ENCODE measurements around the gene GREM2. TPM values are rescaled to one million over a fixed set of nuclear protein-coding genes. Genes with fewer than 3 reads are reported as not detected.

Gene GREM2
- total and polyA plus RNA-seq, 9 of the 15 experiments (the other 6 are each of a cell fraction or from before 2014, with no cell fraction given): 0.01 to 0.07 (median 0.05) TPM; not detected in 5

GRCh38 chr1:240491796-240492195 is 120.2 kb downstream of the GREM2 start:
- Histone ChIP-seq H3K27ac (ENCODE audit: extremely low read depth, low read depth, low read length) (no peak overlapping the region), H3K4me2 (ENCODE audit: insufficient read depth, low read length) (no peak overlapping the region), H3K4me3 (no peak overlapping the region), H3K9me1 (ENCODE audit: control insufficient read depth, insufficient read depth, low read length) (no peaks in the 10 kb centered on the region), H2AFZ (ENCODE audit: low read depth, low read length) (no peak overlapping the region), H3K4me1 (replicated peaks in 1 of 2; ENCODE audit: control insufficient read depth in 2 of 2, insufficient read depth in 2 of 2, low read length in 2 of 2) (peaks cover 0 to 10% of the 10 kb centered on the region in 2 experiments; a peak in 2 of 5 replicates), H3K9me3 (replicated peaks; ENCODE audit: control insufficient read depth, insufficient read depth, low read depth, low read length) (no peaks in the 10 kb centered on the region), H3K9ac (ENCODE audit: insufficient read depth in 1 of 2, low read depth in 2 of 2, low read length in 2 of 2) (no peak overlapping the region), H3K27me3 (ENCODE audit: control insufficient read depth in 2 of 2, insufficient read depth in 2 of 2, low read length in 2 of 2) (no peaks in the 10 kb centered on the region), H3K36me3 (ENCODE audit: control insufficient read depth, insufficient read depth, low read length) (no peaks in the 10 kb centered on the region), H3K79me2 (ENCODE audit: control insufficient read depth, insufficient read depth, low read length) (no peaks in the 10 kb centered on the region), H4K20me1 (replicated peaks; ENCODE audit: control insufficient read depth, insufficient read depth, low read length) (no peaks in the 10 kb centered on the region)
- intact Hi-C loops (cut with micrococcal nuclease) (loop anchor here (2.0 kb wide), 1 partner anchor 37 kb away; no protein-coding TSS in a partner anchor), in situ Hi-C loops (cut with MboI) (no loop called here)
- CTCF ChIA-PET (ENCODE audit: low intra/inter-chr PET ratio): no interaction called here
- TF ChIP-seq MBD1 (CRISPR knock-in tag; IDR thresholded peaks at IDR 0.05) (no peak), MAFG (tag; conservative IDR thresholded peaks at IDR 0.05) (peak; percentile 90), MAFF (IDR thresholded peaks at IDR 0.05; ENCODE audit: low read length) (peak; percentile 94), ZBTB43 (CRISPR knock-in tag; IDR thresholded peaks at IDR 0.05) (no peak), ZBTB33 (CRISPR knock-in tag; IDR thresholded peaks at IDR 0.05) (no peak), RFX5 (IDR thresholded peaks at IDR 0.05; ENCODE audit: low read depth, low read length) (no peak), ZNF316 (IDR thresholded peaks at IDR 0.05) (peak; percentile 90), MAFK (IDR thresholded peaks at IDR 0.05; ENCODE audit: low read length) (peak; percentile 95), ZNF699 (CRISPR knock-in tag; IDR thresholded peaks at IDR 0.05; ENCODE audit: insufficient replicate concordance) (no peak), C11orf30 (IDR thresholded peaks at IDR 0.05; ENCODE audit: low read depth) (peak; percentile 83)
- ATAC-seq (no peak), FAIRE-seq (no peak), DNase-seq (ENCODE audit: extremely low read depth in 1 of 4, low spot score in 3 of 4) (no peak)
- no TSS peak for BruUV-seq (replicated peaks)
- 8% methylated on average over 7 of the region's 7 CpGs for WGBS (ENCODE audit: insufficient coverage, low coverage, missing lambda C conversion rate)
- POLR2A ChIA-PET: no interaction called here

Data from K562 (cell line).